Neutrophil (primary cell): ENCODE results near the gene SLC24A5.

Source experiments
- H3K27ac ChIP-seq: fragments of 200-600 bp; sonication (generic); 2 replicates; pipeline ENCODE4 v1.5.1; 2016; ENCODE audit warnings: mild to moderate bottlenecking, moderate library complexity
- H3K27me3 ChIP-seq: fragments of 200-600 bp; sonication (generic); 2 replicates; pipeline ENCODE4 v1.6.0; 2016; ENCODE audit warnings: mild to moderate bottlenecking
- H3K36me3 ChIP-seq: fragments of 200-600 bp; sonication (generic); 2 replicates; pipeline ENCODE4 v1.5.1; 2017
- H3K4me1 ChIP-seq, 2 experiments: fragments of 200-600 bp in 1 of 2; sonication (generic) in 1 of 2; 1 replicate in 1 of 2; 2 replicates in 1 of 2; pipeline versions ENCODE4 v1.5.1 to v1.6.1; 2013 to 2016; ENCODE audit warnings: low read depth in 1 of 2, low read length in 1 of 2, mild to moderate bottlenecking in 1 of 2, moderate library complexity in 1 of 2; ENCODE audit not compliant: control insufficient read depth in 1 of 2, insufficient read depth in 1 of 2
- H3K4me3 ChIP-seq, 2 experiments: fragments of 200-600 bp in 1 of 2; sonication (generic) in 1 of 2; 1 replicate in 1 of 2; 2 replicates in 1 of 2; pipeline ENCODE4 v1.5.1; 2013 to 2016; ENCODE audit warnings: low read depth in 1 of 2, low read length in 1 of 2, mild to moderate bottlenecking in 1 of 2, moderate library complexity in 1 of 2
- H3K9me3 ChIP-seq: fragments of 200-600 bp; sonication (generic); 2 replicates; pipeline ENCODE4 v1.5.1; 2016
- CTCF ChIP-seq: fragments of 200-600 bp; sonication (generic); IDR thresholded peaks from 2 replicates; pipeline ENCODE4 v1.5.1; 2016; ENCODE audit warnings: antibody characterized with exemption

Gene SLC24A5

GRCh38 chr15:48096813-48097212 is 24.0 kb upstream of the SLC24A5 start:
- TF ChIP-seq CTCF: no peak
- Histone ChIP-seq H3K27ac (no peak overlapping the region), H3K9me3 (no peaks in the 10 kb centered on the region), H3K4me1 (no peaks in the 10 kb centered on the region), H3K4me3 (no peak overlapping the region), H3K36me3 (no peaks in the 10 kb centered on the region), H3K27me3 (peaks cover 17% of the 10 kb centered on the region)

- no peak overlapping the region for H3K27ac ChIP-seq
- no peaks in the 10 kb centered on the region for H3K4me1 ChIP-seq
- H3K4me3 ChIP-seq: no peak overlapping the region
- no peak for TF ChIP-seq CTCF
- peaks cover 17% of the 10 kb centered on the region for H3K27me3 ChIP-seq
- H3K9me3 ChIP-seq: no peaks in the 10 kb centered on the region
- H3K36me3 ChIP-seq: no peaks in the 10 kb centered on the region
Measured at GRCh38 chr15:48097264-48097663, 23.5 kb upstream of the SLC24A5 start.

GRCh38 chr15:48101376-48101961 is 19.3 kb upstream of the SLC24A5 start:
- no peak overlapping the region for H3K27ac ChIP-seq
- no peak overlapping the region for H3K4me3 ChIP-seq
- no peak for TF ChIP-seq CTCF
- peaks cover 46% of the 10 kb centered on the region for H3K27me3 ChIP-seq
- no peaks in the 10 kb centered on the region for H3K4me1 ChIP-seq
- H3K36me3 ChIP-seq: no peaks in the 10 kb centered on the region
- H3K9me3 ChIP-seq: no peaks in the 10 kb centered on the region

GRCh38 chr15:48102167-48102566 is 18.6 kb upstream of the SLC24A5 start:
- Histone ChIP-seq H3K9me3 (no peaks in the 10 kb centered on the region), H3K4me3 (no peak overlapping the region)
- no peak for TF ChIP-seq CTCF

GRCh38 chr15:48103647-48104046 is 17.1 kb upstream of the SLC24A5 start:
- TF ChIP-seq CTCF: no peak
- Histone ChIP-seq H3K4me1 (no peaks in the 10 kb centered on the region), H3K27ac (no peak overlapping the region), H3K27me3 (peaks cover 53% of the 10 kb centered on the region), H3K9me3 (no peaks in the 10 kb centered on the region), H3K36me3 (no peaks in the 10 kb centered on the region), H3K4me3 (no peak overlapping the region)

More at GRCh38 chr15:48102167-48102566, 18.6 kb upstream of the SLC24A5 start:
- Histone ChIP-seq H3K27ac (no peak overlapping the region), H3K36me3 (no peaks in the 10 kb centered on the region), H3K27me3 (peaks cover 53% of the 10 kb centered on the region), H3K4me1 (no peaks in the 10 kb centered on the region)
